HG03025 (cell line): ENCODE results near the gene PPP1R16B.

ENCODE experiments used
- ATAC-seq: cut with Tn5 transposase; IDR thresholded peaks from one replicate; pipeline ENCODE4 v1.9.1; 2021; ENCODE audit warnings: mild to moderate bottlenecking, moderate library complexity; ENCODE audit not compliant: unreplicated experiment, low FRiP score

The PPP1R16B gene

DNA sequence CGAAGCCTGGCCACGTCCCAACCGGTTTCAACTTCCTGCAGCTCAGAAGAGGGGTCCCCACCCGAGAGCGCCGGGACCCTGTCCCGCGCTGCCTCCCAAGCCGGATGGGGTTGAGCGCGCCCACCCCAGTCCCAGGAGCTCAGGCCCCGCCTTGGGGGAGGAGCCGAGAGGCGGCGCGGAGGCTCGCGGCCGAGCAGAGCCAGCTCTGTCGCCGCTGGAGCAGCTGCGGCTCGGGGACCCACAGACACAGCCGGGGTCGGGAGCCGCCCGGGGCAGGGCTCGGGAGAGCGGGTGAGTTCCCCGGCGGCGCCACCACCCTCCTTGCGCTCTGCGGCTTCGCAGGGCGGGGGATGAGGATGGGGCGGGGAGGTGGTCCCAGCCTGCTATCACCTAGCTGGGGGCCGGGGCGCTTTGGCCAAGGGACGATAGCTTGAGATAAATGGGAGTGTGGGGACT lies at the start of gene PPP1R16B:
Gene PPP1R16B (plus strand): TSS at position 196 of the 456 bp plus-strand sequence. CDS start 30,229 bp downstream, outside the sequence.
- ATAC-seq: peak; percentile 35

DNA sequence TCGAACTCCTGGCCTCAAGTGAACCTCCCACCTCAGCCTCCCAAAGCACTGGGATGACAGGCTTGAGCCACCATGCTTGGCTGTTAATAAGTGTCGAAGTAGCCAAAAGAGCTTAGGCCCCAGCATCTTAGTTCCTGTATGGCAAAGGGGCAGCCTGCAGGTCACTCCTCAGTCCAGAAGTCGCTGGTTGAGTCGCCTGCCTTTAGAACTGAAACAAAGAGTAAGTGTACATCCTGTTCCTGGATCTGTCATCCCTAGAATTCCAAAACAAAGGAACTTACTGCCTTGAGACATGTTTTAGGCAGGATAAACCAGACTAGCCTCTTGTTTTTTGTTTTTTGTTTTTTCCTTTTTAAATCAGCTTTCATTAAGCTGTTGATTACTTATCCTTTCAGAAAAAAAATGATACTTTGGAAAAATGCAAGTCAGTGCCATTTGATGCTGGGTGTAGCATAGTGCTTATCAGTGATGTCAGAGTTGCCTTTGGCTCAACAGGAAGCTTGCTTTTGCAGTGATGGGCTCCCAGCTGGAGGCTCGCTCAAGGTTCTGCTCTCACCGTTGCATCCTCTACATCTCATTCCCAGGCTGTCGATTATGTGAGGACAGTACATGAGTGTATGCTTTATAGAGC lies 48.2 kb upstream of the PPP1R16B start:
- ATAC-seq: no peak

DNA sequence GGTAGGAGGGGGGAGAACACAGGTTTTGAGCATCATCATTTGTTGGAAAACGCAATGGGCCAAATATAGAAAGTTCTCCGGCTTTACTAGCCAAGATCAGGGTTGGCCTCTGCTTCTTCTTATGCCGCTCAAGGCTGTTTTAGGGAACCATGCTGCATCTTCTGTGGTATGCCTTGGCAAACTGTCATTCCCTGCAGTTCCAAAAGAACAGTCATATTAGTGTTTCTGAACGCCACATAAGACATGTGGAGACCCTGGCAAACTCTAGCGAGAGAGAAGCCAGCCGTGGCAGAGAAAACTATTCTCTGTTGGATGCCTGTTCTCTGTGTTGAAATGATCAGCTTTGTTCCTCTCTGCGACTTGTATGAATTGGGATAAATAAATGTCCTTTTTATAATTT lies 46.4 kb upstream of the PPP1R16B start:
- no peak for ATAC-seq

DNA sequence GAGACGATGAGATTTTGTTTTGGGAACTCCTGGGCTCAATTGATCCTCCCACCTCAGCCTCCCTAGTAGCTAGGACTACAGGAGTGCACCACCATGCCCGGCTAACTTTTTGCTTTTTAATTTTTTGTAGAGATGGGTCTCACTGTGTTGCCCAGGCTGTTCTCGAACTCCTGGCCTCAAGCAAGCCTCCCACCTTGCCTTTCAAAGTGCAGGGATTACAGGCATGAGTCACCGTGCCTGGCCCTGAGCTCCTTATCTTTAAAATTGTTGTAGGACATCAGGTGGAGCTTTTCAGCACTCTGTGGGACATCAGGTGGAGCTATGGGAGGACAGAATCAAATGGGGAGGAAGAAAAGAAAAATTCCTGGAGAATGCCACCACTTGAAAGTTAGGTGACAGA lies 44.5 kb upstream of the PPP1R16B start:
- ATAC-seq: no peak

DNA sequence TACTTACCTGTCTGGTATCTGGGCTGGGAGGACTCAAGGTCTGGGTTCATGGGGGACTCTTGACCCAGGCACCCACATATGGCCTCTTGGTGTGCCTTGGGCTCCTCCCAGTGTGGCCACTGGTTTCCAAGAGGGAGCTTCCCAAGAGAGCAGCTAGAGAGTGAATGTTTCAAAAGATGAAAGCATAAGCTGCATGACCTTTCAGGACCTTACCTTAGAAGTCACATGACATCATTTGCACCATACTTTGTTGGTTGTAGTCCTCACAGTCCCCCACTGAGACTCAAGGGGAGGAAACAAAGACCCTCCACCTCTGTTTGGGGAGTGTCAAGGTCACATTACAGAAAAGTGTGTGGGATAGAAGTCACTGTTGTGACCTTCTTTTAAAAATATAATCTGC lies 43.3 kb upstream of the PPP1R16B start:
- ATAC-seq: no peak

DNA sequence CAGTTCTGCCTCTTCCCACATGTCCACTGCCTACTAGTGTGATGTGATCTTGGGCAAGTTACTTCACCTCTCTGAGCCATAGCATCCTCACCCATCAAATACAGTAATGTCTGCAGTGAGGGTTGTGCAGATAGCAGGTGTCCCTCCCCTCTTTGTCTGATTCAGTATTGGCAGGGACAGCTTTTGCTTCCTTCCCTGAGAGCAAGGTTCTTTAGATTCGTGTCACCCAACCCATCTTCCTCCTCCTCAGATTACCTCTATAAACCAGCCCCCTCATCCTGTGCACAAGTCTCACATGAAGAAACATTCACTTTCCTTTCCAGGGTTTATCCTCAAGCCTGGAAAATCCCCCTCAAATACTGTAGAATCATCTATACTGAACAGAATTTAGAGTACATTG lies 41.9 kb upstream of the PPP1R16B start:
- ATAC-seq: no peak

DNA sequence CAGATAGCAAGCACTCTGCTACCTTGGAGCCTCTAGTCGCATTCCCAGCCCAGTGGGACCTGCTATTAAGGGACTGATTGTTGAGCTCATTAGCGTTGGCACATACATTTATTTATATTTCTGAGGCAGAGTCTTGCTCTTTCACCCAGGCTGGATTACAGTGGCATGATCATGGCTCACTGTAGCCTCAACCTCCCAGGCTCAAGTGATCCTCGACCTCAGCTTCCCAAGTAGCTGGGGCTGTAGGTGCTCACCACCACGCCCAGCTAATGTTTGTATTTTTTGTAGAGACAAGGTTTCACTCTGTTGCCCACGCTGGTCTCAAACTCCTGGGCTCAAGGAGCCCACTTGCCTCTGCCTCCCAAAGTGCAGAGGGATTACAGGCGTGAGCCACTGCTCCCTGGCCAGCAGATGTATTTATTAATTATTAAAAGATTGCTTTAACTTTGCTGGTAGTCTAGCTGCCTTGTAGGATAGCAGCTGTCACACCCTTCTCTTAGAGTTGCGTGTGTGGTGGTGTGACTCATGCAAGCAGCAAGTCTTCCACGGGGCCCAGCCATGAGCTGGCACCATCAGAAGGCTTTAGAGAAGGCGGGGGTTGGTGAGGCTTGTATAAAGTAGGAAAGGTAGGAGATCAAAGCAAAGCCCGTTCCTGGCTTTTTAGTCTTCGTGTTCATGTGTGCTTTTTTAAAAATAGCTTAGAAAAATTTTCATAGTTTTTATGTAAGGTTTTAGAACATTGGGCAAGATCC lies 40.8 kb upstream of the PPP1R16B start:
- ATAC-seq: no peak

DNA sequence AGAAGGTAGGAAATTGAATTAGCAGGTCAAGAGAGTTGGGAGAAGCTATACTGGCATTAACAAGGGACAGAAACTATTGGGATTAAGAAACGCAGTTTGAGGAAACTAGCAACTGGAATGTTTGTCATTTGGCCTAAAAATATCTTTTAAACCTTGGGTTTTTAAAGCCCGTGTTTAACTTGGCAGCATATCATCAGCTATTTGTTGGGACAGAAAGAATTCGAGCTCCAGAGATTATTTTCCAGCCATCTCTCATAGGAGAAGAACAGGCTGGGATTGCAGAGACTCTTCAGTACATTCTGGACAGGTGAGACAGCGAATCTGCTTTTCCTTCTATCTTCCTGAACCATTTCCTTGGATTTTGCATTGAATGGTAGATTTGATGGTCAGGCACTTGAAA lies 39.4 kb upstream of the PPP1R16B start:
- ATAC-seq: no peak

DNA sequence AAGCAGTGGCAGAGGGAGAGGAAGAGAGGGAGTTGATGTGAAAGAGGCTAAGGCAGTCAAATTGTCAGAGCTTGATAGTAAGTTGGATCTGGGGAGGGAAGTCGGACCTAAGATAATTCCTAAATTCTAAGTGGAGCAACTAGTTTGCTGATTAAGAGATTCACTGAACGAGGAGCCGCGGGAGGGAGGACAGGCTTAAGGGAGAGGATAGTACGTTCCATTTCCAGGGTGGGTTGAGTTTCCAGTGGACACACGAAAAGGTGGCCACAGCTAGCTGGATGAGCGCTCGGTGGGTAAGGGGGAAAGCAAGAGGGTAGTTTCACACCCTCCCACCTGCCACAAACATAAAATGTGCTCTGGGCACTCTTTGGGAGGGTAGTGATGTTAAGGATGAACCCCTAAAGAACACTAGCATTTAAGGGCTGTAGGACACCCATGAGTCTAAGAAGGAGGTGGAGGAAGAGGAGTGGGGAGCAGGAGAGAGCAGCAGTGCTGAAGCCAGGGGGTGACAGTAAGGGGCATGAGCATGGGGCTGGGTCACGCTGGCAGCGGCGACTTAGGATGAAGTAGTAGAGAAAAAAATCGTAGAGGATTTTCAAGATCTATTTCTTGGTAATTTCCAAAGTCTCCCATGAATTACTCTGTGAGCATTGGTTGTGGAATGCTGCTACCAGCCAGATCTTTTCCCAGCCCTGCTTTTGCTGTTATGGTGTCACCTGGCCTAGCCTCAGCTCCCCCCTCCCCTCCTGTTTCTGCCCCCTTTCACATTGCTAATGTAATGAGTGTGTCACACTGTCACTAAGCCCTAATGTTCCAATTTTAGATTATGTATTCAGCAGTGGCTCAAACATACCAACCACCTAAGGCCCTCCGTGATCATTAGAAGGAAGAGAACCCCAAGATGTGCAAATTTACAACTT lies 35.9 kb upstream of the PPP1R16B start:
- no peak for ATAC-seq

DNA sequence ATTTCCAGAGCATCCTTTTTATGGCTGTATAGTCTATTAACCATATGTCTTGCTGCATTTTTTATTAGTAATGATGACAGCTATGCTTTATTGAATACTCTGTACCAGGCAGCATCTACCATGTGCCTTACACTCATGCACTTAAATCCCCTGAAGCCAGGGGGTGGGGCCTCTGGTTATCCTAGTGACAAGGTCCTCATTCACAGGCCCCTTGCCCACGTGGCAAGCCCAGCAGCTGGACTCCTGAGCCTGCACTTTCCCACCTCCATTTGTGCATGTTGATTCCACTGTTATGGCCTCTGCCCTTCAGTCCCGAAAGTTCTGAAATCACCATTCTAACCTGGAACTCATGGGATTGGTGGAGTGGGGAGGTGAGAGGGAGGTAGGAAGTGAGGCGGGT lies 35.0 kb upstream of the PPP1R16B start:
- ATAC-seq: no peak

DNA sequence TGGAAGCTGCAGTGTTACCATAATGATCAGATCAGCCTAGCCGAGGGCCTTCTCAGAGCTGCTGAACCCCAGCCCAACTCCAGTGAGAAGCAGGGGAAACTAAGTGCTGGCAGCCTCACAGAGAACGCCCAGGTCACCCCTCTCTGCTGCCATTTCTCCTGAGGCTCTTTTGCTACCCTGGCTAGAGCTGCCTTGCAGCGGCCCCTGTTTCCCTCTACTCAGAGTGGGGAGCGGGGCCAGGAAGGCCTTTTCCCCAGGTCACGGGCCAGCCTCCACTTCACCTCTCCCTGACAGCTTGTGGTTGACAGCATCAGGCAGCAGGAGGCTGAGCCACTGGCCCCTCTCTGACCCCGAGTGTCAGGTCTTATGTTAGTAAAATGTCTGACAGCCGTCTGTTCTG lies 34.5 kb upstream of the PPP1R16B start:
- no peak for ATAC-seq

DNA sequence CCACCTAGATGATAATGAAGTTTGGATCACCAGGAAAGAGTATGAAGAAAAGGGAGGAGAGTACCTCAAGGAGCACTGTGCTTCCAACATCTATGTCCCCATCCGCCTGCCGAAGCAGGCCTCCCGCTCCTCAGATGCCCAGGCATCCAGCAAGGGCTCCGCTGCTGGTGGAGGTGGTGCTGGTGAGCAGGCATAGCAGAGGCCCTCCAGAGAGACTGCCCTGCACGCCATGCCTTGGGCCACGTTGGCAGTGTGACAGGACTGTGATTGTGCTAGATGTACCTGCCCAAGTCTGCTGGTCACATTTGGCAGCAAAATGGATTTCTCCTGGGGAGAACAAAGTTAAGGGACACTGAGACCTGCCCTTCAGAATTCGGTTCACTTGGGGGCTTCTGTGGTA lies 33.9 kb upstream of the PPP1R16B start:
- no peak for ATAC-seq

DNA sequence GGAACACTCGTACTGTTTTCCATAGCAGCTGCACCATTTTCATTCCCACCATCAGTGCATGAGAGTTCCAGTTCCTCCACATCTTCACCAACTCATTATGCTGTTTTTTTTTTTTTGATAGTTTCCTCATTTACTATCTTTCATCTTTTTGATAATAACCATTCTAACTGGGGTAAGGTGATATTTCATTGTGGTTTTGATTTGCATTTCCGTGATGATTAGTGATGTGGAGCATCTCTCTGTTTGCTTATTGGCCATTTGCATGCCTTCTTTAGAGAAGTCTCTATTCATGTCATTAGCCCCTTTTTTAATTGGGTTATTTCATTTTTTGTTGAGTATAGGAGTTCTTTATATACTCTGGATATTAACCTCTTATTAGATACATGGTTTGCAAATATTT lies 31.3 kb upstream of the PPP1R16B start:
- no peak for ATAC-seq

DNA sequence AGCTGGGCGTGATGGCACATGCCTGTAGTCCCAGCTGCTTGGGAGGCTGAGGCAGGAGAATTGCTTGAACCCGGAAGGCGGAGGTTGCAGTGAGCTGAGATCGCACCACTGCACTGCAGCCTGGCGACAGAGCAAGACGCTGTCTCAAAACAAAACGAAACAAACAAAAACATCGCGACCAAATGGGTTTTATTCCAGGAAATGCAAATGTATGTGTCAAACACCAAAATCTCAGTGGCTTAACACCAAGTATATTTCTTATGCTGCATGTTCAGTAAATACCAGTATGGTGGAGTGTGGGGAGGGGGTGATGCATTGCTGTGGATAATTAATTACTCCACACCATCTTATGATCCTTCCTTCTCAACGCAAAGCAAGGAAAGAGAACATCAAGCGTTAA lies 29.1 kb upstream of the PPP1R16B start:
- ATAC-seq: no peak

DNA sequence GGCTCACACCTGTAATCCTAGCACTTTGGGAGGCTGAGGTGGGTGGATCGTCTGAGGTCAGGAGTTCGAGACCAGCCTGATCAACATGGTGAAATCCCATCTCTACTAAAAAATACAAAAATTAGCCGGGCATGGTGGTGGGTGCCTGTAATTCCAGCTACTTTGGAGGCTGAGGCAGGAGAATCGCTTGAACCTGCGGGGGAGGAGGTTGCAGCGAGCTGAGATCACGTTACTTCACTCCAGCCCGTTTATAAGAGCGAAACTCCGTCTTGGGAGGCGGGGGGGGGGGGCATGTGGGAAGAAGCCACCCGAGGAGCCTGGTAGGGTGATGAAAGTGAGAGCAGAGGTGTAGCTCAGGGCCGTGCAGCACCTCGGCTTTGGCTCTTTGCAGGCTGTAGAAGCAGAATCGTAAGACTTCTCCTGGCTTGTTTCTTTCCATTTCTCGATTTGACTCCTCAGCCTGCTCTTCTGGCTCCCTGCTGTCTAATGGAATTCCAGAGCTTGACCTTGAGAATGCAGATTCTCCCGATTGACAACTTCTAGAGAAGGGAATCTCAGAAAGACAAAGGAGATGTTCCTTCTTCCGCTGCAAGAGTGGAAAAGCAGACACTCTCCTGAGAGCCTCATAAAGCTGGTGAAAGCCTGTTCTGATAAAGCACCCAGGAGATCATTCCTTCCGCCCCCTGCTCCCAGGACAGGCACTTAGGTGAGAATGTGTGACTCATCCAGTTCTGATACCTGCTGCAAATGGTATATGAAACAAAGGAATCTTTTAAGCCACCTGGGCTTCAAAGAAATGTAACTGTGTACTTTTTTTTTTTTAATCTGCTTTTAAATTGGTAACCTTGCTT lies 26.0 kb upstream of the PPP1R16B start:
- ATAC-seq: no peak

DNA sequence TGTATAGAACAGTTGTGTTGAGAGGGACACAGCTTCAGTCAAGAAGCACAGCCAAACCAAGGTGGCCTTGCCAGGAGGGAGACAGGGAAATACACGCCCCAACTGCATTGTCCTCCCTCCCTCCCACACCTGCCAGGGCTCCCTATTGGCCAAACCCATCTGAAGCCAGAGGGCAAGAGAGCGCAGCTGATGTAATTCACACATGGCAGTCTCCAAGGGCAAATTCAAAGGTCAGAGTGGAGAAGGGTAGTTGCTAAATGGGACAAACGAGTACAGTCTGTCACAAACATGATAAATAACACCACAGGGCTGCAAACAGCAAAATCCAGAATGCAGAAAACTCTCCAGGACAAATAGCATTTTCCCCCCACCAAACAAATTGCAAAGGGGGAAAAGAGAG lies 23.2 kb upstream of the PPP1R16B start:
- no peak for ATAC-seq

DNA sequence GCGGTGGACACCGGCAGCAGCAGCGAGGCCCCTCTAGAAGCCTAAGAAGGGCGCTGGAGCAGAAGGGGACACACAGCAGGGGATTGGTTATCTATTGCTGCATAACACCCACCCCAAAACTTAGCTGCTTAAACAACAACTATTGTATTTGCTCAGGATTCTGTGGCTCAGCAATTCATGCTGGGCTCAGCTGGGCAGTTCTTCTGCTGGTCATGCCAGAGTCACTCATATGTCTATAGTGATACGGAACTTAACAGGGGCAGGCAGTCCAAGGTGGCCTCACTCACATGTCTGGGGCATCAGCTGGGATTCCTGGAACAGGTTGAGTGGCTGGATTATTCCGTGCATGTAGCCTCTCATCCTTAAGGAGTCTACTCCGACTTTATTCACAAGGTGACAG lies 17.6 kb upstream of the PPP1R16B start:
- no peak for ATAC-seq

DNA sequence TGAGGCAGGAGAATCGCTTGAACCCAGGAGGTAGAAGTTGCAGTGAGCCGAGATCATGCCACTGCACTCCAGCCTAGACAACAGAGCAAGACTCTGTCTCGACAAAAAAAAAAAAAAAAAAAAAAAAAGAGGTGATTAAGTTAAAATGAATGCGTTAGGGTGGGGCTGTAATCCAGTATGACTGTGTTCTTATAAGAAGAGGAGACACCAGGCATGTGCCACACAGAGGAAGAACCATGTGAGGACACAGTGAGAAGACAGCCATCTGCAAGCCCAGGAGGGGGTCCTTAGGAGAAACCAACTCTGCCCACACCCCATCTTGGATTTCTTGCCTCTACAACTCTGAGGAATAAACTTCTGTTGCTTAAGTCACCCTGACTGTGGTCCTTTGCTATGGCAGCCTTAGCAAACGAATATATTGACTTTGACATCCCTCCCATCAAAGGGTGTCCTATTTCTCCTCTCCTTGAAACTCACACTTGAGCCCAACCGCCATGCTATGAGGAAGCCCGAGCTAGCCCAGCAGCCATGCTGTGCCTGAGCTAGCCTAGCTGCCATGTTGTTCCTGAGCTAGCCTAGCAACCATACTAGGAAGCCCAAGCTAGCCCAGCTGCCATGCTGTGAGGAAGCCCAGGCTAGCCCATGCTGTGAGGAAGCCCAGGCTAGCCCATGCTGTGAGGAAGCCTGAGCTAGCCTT lies 15.8 kb upstream of the PPP1R16B start:
- ATAC-seq: no peak

DNA sequence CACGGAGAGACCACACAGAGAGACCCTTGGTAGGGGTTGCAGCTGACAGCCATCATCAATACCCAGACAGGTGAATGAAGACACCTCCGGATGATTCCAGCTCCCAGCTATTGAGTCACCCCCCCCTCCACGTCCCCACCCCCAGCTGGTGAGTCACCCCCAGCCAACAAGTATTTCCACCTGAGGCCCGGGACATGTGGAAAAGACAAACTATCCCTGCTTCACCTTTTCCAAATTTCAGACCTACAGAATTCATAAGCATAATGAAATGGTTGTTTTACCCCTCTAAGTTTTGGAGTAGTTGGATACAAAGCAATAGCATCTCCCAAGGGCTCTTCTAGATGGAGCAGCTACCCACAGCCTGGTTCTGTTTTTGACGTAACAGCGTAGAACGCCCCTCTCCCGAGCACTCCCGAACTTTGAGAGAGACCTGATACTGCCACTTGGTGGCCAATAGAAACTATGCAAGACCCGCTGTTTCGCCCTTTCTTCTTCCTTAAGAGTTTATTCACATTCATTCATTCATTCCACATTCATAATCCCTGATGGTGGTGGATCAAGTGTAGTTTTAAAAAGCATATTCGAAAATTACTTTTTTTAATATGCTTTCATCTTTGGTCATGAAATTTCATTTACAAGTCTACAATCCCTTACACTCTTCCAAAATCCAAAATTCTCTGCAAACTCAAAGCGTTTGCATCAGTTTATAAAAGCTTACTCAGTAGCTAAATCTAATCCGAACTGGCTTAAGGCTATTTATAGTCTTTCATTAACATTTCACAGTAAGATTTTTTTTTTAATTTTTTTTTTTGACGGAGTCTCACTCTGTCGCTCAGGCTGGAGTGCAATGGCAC lies 15.1 kb upstream of the PPP1R16B start:
- no peak for ATAC-seq
